ENCODE data around the gene CDH23. TPM values are rescaled to one million over a fixed set of nuclear protein-coding genes. Genes with fewer than 3 reads are reported as not detected.

Gene CDH23
- total RNA-seq, 2 donors from 2014 or later = 28.5 to 58.7 TPM

- Histone ChIP-seq H3K4me3 (no peak overlapping the region), H3K4me1 (peaks cover 13% of the 10 kb centered on the region), H3K36me3 (replicated peaks in 1 of 2; ENCODE audit: insufficient read depth in 1 of 2, low read depth in 2 of 2) (no peaks in the 10 kb centered on the region), H3K9me3 (no peaks in the 10 kb centered on the region), H3K27me3 (no peaks in the 10 kb centered on the region), H3K27ac (no peak overlapping the region)
- 80 to 86% methylated on average over 7 to 11 of the region's 11 CpGs for WGBS, 2 donors
- DNase-seq (no peak), ATAC-seq (no peak)
- intact Hi-C loops (cut with DNase I) = no loop called here
- TF ChIP-seq CTCF (IDR thresholded peaks at IDR 0.05) (no peak), POLR2A (IDR thresholded peaks at IDR 0.05) (no peak)
These were observed 326.6 kb downstream of the CDH23 start for GRCh38 chr10:71723311-71723710.

- intact Hi-C loops (cut with DNase I) = no loop called here
- peaks cover 25% of the 10 kb centered on the region for H3K4me1 ChIP-seq
These were observed 327.8 kb downstream of the CDH23 start for GRCh38 chr10:71724539-71724938.

DNA sequence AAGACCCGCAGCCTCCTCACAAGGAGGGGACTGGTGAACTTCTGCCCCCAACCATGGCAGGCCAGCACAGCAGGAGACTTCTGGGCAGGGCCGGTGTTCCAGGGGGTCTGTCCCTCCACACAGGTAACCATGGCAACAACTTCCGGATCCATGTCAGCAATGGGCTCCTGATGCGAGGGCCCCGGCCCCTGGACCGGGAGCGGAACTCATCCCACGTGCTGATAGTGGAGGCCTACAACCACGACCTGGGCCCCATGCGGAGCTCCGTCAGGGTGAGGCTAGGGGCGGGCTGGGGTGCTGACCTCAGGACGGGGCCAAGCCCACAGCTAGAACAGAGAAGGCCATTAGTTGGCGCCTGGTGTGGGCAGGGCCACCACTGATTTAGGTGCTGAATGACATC, 328.5 kb downstream of the CDH23 start:
- ATAC-seq (no peak), DNase-seq (no peak)
- 82 to 88% methylated on average over 10 to 12 of the region's 14 CpGs for WGBS, 2 donors
- TF ChIP-seq CTCF (IDR thresholded peaks at IDR 0.05) = no peak
- TF ChIP-seq POLR2A (IDR thresholded peaks at IDR 0.05) = no peak
- Histone ChIP-seq H3K36me3 (replicated peaks in 1 of 2; ENCODE audit: insufficient read depth in 1 of 2, low read depth in 2 of 2) (no peaks in the 10 kb centered on the region), H3K9me3 (no peaks in the 10 kb centered on the region), H3K27me3 (no peaks in the 10 kb centered on the region), H3K4me1 (peaks cover 25% of the 10 kb centered on the region), H3K4me3 (no peak overlapping the region), H3K27ac (no peak overlapping the region)
- intact Hi-C loops (cut with DNase I) = no loop called here

More at GRCh38 chr10:71724539-71724938, 327.8 kb downstream of the CDH23 start:
- Histone ChIP-seq H3K9me3 (no peaks in the 10 kb centered on the region), H3K36me3 (replicated peaks in 1 of 2; ENCODE audit: insufficient read depth in 1 of 2, low read depth in 2 of 2) (no peaks in the 10 kb centered on the region), H3K27me3 (no peaks in the 10 kb centered on the region), H3K4me3 (no peak overlapping the region), H3K27ac (no peak overlapping the region)
- 81 to 90% methylated on average over 3 to 6 of the region's 6 CpGs for WGBS, 2 donors
- no peak for TF ChIP-seq CTCF (IDR thresholded peaks at IDR 0.05)
- TF ChIP-seq POLR2A (IDR thresholded peaks at IDR 0.05) = no peak
- ATAC-seq = no peak
- no peak for DNase-seq

GRCh38 chr10:71725998-71726579, 329.4 kb downstream of the CDH23 start:
- H3K4me1 ChIP-seq = peaks cover 25% of the 10 kb centered on the region
- no peak overlapping the region for H3K27ac ChIP-seq
- no peak overlapping the region for H3K4me3 ChIP-seq
- no peaks in the 10 kb centered on the region for H3K27me3 ChIP-seq
- WGBS, 2 donors = 23 to 46% methylated on average over 3 to 9 of the region's 9 CpGs
- no peak for DNase-seq
- no peak for ATAC-seq
- H3K9me3 ChIP-seq = no peaks in the 10 kb centered on the region
- no peaks in the 10 kb centered on the region for H3K36me3 ChIP-seq (replicated peaks in 1 of 2; ENCODE audit: insufficient read depth in 1 of 2, low read depth in 2 of 2)
- intact Hi-C loops (cut with DNase I) = no loop called here
- TF ChIP-seq CTCF (IDR thresholded peaks at IDR 0.05) = no peak
- TF ChIP-seq POLR2A (IDR thresholded peaks at IDR 0.05) = no peak

- Histone ChIP-seq H3K4me1 (peaks cover 25% of the 10 kb centered on the region), H3K27ac (peak overlapping the region in 2 of 4 donors; percentile 44 to 72), H3K9me3 (no peaks in the 10 kb centered on the region), H3K27me3 (no peaks in the 10 kb centered on the region), H3K36me3 (replicated peaks in 1 of 2; ENCODE audit: insufficient read depth in 1 of 2, low read depth in 2 of 2) (no peaks in the 10 kb centered on the region), H3K4me3 (no peak overlapping the region)
- TF ChIP-seq CTCF (IDR thresholded peaks at IDR 0.05) = no peak
- TF ChIP-seq POLR2A (IDR thresholded peaks at IDR 0.05) = no peak
- intact Hi-C loops (cut with DNase I) = no loop called here
- no peak for DNase-seq
- WGBS, 2 donors = 68 to 69% methylated on average over 8 to 11 of the region's 11 CpGs
- ATAC-seq = no peak
These were observed 329.9 kb downstream of the CDH23 start for GRCh38 chr10:71726580-71727104.
